GM18508 (cell line): ENCODE results near the gene ZNF695.
"Not testable (repeated sequence)": the region's sequence is repeated elsewhere in the genome, so short reads cannot be mapped to it uniquely, and the experiment has no call there.

Experiments
- ATAC-seq: cut with Tn5 transposase; IDR thresholded peaks from one replicate; pipeline ENCODE4 v1.9.1; 2021; ENCODE audit warnings: moderate number of reproducible peaks; ENCODE audit not compliant: insufficient read depth, unreplicated experiment

The ZNF695 gene

DNA sequence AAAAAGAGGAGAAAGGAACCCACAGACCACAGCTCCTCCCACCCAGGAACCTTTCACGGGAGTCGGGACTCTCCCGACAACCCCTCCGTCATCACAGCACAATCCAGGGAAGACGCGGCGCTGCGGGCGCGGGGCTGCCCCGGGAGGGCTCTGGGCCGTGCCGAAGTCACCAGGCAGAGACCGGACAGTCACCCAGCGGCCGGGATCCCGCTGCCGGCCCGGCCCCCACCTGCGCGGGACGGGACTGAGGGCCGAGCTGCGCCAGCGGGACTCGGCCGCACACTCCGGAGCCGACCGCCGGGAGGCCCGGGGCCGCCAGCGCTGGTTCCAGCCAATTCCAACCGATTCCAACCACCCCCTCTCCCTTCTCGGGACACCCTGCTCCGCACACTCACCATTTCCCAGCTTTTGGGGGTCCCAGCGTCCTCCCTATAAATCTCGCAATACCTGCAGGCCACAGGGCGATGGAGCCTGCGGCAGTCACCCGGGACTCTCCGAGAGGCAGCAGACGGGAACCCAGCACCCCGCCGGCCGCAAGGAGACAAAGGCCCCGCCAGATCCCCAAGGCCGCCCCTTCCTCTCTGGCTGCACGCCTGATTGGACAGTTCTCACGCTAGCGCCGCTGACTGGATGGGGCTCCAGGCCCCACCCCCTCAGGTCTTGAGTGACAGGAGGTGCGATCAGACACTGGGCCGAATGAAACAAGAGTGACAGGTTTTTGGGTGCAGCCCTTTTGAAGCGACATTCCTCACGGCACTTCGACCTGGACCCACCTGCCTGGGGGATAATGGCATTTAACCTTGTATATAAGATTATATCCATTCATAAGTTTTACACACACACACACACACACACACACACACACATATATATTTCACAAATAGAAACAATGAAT, at the start of gene ZNF695:
ZNF695 (minus strand) TSS at position 547 of the 895 bp plus-strand sequence; CDS start at position 398, 149 bp downstream.
- peak; percentile 98 for ATAC-seq

DNA sequence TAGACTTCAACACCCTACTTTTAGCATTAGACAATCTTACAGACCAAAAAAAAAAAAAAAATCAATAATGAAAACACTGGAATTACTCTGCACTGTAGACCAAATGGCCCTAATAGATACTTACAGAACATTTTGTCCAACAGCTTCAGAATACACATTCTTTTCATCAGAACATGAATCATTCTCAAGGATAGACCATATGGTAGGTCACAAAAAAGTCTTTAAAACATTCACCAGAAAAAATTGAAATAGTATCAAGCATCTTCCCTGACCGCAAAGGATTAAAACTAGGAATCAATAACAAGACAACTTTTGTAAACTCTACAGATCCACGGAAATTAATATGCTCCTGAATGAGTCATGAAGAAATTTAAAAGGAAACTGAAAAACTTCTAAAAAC, 48.2 kb upstream of the ZNF695 start:
- no peak for ATAC-seq

DNA sequence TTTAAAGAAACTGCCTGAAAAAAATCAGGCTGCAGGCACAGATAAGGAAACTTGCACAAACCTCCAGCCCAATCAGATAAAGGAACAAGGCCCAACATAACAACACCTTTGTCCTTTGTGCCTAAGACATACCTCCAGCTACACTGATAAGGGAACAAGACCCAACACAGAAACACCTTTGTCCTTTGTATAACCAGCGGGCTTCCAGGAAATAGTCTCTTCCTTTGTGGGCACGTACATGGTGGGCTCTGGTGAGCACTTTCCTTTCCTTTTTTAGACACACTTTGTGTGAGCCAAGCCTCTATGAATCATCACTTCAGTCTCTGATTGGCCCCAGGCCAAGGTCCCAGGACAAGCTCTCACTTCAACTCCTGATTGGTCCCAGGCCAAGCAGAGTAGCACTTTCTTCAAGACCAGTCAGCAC, 47.1 kb upstream of the ZNF695 start:
- ATAC-seq, result no peak

DNA sequence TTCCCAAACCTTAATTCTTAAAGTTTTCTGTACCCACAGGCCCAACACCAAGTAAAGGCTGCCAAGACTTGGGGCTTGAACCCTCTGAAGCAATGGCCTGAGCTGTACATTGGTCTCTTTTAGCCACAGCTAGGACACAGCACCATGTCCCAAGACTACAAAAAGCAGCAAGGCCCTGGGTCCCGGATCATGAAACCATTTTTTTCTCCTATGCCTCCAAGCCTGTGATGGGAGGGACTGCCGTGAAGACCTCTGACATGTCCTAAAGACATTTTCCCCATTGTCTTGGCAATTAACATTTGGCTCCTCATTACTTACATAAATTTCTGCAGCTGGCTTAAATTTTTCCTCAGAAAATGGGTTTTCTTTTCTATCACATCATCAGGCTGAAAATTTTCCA, 39.8 kb upstream of the ZNF695 start:
- no peak for ATAC-seq

DNA sequence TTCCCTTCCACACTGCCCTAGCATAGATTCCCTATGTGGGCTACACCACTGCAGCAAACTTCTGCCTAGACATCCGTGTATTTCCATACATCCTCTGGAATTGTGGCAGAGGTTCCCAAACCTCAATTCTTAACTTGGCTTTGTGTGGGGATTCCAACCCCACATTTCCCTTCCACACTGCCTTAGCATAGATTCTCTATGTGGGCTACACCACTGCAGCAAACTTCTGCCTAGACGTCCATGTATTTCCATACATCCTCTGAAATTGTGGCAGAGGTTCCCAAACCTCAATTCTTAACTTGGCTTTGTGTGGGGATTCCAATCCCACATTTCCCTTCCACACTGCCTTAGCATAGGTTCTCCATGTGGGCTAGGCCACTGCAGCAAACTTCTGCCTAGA, 39.4 kb upstream of the ZNF695 start:
- no peak for ATAC-seq

DNA sequence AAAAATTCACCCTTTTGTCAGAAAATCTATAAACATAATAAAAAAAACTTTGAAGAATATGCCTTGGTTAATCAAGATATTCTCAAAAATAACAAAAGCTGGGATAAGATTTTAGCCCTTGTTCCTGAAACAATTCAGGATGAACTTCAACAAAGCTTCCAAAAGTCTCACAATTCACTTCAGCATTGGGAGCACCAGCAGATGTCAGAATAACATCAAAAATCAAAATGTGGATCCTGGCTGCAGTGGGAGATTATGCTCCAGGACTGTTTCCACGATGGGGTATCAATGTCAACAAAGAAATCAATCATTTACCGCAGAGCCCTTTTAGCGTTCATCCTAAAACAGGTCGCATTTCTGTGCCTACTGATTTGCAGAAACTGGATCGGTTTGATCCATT, 35.5 kb upstream of the ZNF695 start:
- ATAC-seq, result no peak

DNA sequence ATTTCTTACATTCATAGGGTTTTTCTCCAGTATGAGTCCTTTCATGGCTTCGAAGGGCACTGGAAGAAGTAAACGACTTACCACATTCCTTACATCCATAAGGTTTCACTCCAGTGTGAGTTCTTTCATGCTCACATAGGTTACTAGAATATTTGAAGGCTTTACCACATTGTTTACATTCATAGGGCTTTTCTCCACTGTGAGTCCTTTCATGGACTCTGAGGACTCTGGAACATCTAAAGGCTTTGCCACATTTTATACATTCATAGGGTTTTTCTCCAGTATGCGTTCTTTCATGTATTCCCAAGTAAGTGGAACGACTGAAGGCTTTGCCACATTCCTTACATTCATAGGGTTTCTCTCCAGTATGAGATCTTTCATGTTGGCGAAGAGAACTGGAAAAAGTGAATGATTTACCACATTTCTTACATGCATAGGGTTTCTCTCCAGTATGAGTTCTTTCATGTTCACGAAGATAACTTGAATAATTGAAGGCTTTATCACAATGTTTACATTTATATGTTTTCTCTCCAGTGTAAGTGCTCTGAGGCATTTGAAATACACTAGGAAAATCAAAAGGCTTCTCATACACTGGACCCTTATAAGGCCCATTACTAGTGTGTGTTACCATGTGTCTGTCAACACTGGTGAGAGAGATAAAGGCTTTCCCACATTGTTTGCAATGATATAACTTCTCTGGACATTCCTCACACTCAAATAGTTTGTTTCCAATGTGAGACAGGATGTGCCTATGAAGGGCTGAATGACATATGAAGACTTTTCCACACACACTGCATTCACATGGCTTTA, 29.9 kb upstream of the ZNF695 start:
- ATAC-seq, result no peak

DNA sequence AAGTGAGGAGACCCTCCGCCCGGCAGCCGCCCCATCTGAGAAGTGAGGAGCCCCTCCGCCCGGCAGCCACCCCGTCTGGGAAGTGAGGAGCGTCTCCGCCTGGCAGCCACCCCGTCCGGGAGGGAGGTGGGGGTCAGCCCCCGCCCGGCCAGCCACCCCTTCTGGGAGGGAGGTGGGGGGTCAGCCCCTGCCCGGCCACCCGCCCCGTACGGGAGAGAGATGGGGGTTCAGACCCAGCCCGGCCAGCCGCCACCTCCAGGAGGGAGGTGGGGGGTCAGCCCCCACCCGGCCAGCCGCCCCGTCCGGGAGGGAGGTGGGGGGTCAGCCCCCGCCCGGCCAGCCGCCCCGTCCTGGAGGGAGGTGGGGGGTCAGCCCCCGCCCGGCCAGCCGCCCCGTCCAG, 24.4 kb upstream of the ZNF695 start:
- ATAC-seq, result not testable (repeated sequence)

DNA sequence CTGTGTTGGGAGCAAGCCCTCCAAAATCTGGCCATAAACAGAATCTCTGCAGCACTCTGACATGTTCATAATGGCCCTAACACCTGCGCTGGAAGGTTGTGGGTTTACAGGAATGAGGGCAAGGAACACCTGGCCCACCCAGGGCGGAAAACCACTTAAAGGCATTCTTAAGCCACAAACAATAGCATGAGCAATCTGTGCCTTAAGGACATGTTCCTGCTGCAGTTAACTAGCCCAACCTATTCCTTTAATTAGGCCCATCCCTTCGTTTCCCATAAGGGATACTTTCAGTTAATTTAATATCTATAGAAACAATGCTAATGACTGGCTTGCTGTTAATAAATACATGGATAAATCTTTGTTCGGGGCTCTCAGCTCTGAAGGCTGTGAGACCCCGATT, 16.8 kb upstream of the ZNF695 start:
- ATAC-seq, result not testable (repeated sequence)

DNA sequence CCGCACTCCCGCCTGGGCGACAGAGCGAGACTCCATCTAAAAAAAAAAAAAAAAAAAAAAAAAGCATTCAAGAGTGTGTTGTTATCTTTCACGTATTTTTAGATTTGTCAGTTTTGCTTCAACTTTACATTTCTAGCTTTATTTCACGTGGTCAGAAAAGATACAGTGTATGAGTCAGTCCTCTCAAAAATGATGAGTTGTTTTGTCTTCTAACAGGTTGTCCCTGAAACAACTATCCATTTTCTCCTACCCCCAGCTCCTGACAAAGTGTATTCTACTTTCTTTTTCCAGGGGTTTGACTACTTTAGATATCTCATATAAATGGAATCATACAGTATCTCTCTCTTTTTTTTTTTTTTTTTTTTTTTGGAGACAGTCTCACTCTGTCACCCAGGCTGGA, 5.5 kb upstream of the ZNF695 start:
- no peak for ATAC-seq

DNA sequence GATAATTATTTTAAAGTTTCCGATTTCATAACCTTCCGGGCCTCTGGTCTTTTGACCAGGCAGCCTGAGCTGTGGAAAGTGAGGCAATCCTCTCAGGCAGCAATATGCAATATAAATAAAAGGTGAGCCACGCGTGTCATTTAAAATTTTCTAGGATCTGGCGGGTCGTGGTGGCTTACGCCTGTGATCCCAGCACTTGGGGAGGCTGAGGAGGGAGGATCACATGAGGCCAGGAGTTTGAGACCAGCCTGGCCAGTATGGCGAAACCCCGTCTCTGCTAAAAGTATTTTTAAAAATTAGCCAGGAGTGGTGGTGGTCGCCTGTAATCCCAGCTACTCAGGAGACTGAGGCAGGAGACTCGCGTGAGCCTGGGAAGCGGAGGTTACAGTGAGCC, 546 bp upstream of the ZNF695 start:
- ATAC-seq, result no peak

DNA sequence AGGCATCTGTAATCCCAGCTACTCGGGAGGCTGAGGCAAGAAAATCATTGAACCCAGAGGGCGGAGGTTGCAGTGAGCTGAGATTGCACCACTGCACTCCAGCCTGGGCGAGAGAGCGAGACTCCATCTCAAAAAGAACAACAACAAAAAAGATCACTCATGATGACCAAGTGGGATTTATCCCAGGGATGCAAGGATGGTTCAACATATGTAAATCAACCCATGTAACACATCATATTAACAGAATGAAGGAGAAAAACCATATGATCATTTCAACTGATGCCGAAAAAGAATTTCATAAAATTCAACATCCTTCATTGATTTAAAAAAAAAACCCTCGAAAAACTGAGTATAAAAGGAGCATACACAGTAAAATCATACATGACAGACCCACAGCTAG, 3.8 kb downstream of the ZNF695 start:
- ATAC-seq, result not testable (repeated sequence)

DNA sequence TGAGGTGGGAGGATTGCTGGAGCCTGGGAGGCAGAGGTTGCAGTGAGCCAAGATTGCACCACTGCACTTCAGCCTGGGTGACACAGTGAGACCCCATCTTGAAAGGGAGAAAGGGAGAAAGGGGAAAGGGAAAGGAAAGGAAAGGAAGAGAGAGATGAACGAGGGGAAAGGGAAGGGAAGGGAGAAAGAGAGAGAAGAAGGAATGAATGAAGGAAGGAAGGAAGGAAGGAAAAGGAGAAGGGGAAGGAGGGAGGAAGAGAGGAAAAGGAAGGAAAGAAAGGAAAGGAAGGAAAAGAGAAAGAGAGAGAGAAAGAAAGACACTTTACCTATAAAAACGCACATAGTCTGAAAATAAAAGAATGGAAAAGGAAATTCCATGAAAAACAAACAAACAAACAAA, 18.0 kb downstream of the ZNF695 start:
- no peak for ATAC-seq

DNA sequence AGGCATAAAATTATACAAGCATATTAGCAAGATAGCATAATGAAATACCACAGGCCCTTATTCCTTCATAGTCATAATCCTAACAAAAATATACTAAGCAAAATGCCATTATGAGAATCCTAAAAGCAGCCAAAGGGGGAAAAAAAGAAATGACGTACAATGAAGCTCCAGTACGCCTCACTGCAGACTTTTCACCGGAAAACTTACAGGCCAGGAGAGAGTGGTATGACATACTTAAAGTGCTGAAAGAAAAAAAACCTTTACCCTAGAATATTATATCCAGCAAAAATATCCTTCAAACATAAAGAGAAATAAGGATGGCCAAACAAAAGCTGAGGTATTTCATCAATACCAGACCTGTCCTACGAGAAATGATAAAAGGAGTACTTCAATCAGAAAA, 19.5 kb downstream of the ZNF695 start:
- ATAC-seq, result no peak

DNA sequence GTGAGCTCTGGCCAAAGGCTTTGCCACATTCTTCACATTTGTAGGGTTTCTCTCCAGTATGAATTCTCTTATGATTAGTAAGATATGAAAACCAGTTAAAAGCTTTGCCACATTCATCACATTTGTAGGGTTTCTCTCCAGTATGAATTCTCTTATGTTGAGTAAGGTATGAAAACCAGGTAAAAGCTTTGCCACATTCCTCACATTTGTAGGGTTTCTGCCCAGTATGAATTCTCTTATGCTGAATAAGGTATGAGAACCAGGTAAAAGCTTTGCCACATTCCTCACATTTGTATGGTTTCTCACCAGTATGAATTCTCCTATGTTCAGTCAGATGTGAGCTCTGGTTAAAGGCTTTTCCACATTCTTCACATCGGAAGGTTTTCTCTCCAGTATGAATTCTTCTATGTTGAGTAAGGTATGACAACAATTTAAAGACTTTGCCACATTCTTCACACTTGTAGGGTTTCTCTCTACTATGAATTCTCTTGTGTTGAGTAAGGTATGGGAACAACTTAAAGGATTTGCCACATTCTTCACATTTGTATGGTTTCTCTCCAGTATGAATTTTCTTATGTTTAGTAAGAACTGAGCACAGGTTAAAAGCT, 20.7 kb downstream of the ZNF695 start:
- no peak for ATAC-seq

DNA sequence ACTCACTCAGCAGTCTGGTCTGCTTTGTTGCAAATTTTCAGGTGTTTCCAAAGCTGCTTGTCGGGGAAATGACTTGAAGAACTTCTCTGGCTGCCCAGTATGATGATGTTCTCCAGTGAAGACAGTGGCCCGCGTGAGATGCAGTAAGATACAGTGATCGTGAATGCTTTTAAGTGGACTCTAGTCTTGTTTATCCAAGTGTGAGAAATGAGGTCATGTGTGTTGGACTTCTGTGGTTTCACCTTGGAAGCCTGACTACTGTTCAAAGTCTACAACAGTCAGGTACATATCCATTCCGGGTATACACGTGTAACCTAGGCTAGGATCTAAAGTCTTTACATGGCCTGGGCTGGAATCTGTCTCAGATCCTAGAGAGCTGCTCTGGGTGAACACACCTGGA, 29.1 kb downstream of the ZNF695 start:
- no peak for ATAC-seq

DNA sequence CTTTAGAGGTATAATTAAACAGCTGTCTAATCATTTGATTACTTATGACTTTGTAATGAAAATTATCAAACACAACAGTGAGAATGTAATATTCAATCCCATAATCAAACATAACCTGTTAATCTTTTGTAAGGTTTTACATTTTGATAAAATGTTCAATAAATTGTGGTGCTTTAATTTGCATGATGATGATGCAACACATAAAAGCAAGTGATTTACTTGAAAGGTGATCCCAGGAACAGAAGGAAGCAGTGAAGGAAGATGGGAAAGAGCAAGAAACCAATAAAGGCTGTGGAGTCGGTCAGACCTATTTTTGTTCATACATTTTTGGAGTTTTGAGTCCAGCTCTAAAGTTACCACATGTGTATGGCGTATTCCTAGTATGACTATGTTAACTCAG, 29.6 kb downstream of the ZNF695 start:
- ATAC-seq, result no peak

DNA sequence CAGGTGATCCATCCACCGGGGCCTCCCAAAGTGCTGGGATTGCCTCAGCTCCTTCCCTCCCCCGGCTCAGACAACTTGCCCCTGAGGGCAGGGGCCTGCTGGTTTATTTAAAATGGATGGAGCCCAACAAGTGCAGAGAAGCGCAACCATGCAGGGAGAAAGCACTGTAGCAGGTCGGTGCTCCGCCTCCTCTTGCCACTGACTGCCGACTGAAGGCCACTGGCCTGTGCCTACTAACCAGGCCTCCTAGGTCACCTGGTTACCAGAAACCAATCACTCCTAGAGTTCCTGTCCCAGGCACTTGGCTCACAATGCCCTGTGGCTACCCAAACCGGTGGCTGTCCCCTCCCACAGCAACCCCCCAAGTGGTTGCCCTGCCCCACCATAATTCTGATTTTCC, 35.9 kb downstream of the ZNF695 start:
- no peak for ATAC-seq

DNA sequence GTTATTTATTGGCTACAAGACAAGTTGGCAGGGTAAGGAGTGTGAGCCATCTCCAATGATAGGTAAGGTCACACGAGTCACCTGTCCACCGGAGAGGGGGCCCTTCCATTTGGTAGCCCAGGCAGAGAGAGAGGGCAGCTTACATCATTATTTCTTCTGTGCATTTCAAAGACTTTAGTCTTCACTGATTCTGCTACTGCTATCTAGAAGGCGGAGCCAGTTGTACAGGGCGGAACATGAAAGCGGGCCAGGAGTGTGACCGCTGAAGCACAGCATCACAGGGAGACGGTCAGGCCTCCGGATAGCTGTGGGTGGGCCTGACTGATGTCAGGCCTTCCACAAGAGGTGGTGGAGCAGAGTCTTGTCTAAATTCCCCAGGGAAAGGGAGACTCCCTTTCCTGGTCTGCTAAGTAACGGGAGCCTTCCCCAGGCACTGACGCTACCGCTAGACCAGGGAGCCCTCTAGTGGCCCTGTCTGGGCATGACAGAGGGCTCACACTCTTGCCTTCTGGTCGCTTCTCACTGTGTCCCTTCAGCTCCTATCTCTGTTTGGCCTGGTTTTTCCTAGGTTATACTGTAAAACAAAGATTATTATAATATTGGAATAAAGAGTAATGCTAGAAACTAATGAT, 36.7 kb downstream of the ZNF695 start:
- ATAC-seq, result no peak

DNA sequence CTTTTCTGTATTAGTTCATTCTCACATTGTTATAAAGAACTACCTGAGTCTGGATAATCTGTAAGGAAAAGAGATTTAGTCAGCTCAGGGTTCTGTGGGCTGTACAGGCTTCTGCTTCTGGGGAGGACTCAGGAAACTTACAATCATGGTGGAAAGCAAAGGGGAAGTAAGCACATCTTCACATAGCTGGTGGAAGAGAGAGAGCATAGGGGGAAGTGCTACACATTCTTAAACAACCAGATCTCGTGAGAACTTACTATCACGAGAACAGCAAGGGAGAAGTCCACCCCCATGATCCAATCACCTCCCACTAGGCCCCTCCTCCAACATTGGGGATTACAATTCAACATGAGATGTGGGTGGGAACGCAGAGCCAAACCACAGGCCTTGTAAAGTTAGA, 38.2 kb downstream of the ZNF695 start:
- ATAC-seq, result no peak

DNA sequence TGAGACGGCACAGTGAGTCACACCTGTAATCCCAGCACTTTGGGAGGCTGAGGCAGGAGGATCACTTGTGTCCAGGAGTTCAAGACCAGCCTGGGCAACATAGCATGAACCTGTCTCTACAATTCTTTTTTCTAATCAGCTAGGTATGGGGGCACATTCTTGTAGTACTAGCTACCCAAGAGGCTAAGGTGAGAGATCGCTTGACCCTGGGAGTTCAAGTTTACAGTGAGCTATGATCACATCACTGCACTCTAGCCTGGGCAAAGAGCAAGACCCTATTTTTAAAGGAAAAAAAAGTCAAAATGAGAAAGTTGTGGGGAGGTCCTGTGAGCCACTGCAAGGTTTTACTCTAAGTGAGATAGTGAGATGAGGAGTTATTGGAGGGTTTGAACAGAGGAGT, 41.4 kb downstream of the ZNF695 start:
- no peak for ATAC-seq
